ENCODE data around the gene TMTC2. TPM values are rescaled to one million over a fixed set of nuclear protein-coding genes. Genes with fewer than 3 reads are reported as not detected.

TMTC2 gene
- total and polyA plus RNA-seq, 2 donors (not counting 3 experiments of a cell fraction or from before 2014, with no cell fraction given), result 4.1 to 7.8 TPM

GRCh38 chr12:82690006-82690405 is 3.3 kb downstream of the TMTC2 start:
- intact Hi-C loops (cut with micrococcal nuclease), result no loop called here
- POLR2A ChIA-PET, result no interaction called here

More at GRCh38 chr12:82690006-82690405, 3.3 kb downstream of the TMTC2 start:
- no peaks in the 10 kb centered on the region for H3K9me1 ChIP-seq (replicated peaks; ENCODE audit: control insufficient read depth, extremely low read depth, insufficient read depth, low read length)
- no peak for DNase-seq (ENCODE audit: low read depth, low spot score)
- H3K4me3 ChIP-seq (replicated peaks in 1 of 3; ENCODE audit: insufficient read depth in 1 of 3, low read depth in 1 of 3, low read length in 3 of 3), result no peak overlapping the region
- H3K9ac ChIP-seq (replicated peaks; ENCODE audit: extremely low read depth, insufficient read depth, low read length), result no peak overlapping the region
- TF ChIP-seq MAX (IDR thresholded peaks at IDR 0.05; ENCODE audit: insufficient read depth, insufficient read length) (no peak), POLR2A (IDR thresholded peaks at IDR 0.05; ENCODE audit: low read depth, low read length) (no peak), CTCF (IDR thresholded peaks at IDR 0.05; ENCODE audit: extremely low read depth in 1 of 2, insufficient read depth in 1 of 2, low read depth in 1 of 2, low read length in 2 of 2) (no peak), JUN (IDR thresholded peaks at IDR 0.05; ENCODE audit: borderline replicate concordance, insufficient read depth, insufficient read length, low read depth) (no peak), EZH2 (IDR thresholded peaks at IDR 0.05; ENCODE audit: borderline replicate concordance, low read depth, low read length, severe bottlenecking) (no peak), MYC (IDR thresholded peaks at IDR 0.05; ENCODE audit: low read depth, low read length) (no peak), POLR2AphosphoS5 (IDR thresholded peaks at IDR 0.05; ENCODE audit: insufficient read depth, low read depth, low read length) (no peak)
- H3K27me3 ChIP-seq (ENCODE audit: control insufficient read depth in 2 of 2, insufficient read depth in 2 of 2, low read length in 2 of 2), result no peaks in the 10 kb centered on the region
- H3K36me3 ChIP-seq (ENCODE audit: control insufficient read depth in 2 of 2, extremely low read depth in 1 of 2, insufficient read depth in 2 of 2, low read length in 2 of 2), result no peaks in the 10 kb centered on the region
- CTCF ChIA-PET, result no interaction called here
- H4K20me1 ChIP-seq (replicated peaks; ENCODE audit: control insufficient read depth, extremely low read depth, insufficient read depth, low read length), result no peaks in the 10 kb centered on the region
- H3K79me2 ChIP-seq (ENCODE audit: control insufficient read depth, insufficient read depth, low read length), result no peaks in the 10 kb centered on the region
- peaks cover 14% of the 10 kb centered on the region for H3K4me1 ChIP-seq (ENCODE audit: control insufficient read depth, extremely low read depth, insufficient read depth, low read length)
- no peak for FAIRE-seq
- no TSS peak for BruUV-seq (replicated peaks)
- no peak overlapping the region for H2AFZ ChIP-seq (ENCODE audit: low read depth, low read length)
- H3K4me2 ChIP-seq (ENCODE audit: insufficient read depth, low read length), result no peak overlapping the region
- no peaks in the 10 kb centered on the region for H3K9me3 ChIP-seq (replicated peaks; ENCODE audit: control insufficient read depth, insufficient read depth, low read length)
- no peak overlapping the region for H3K27ac ChIP-seq (ENCODE audit: insufficient read depth, low read depth, low read length)
- dilution Hi-C loops (cut with MboI; ENCODE audit: extremely low pct_ligation_motif_present, low sequenced_read_pairs), result no loop called here
